Gastrocnemius medialis (tissue), 4 donors: ENCODE results near the gene HES4. TPM values are rescaled to one million over a fixed set of nuclear protein-coding genes. Genes with fewer than 3 reads are reported as not detected.

Experiments used
- ATAC-seq, 2 donors: fragments of 150-250 bp; one replicate each; pipeline ENCODE4 v1.9.1; 2016
- DNase-seq, 2 donors: peaks; one replicate each; pipeline ENCODE4 v3.0.0-alpha.2; 2019
- H3K27ac ChIP-seq, 4 donors: fragments of 200-600 bp; sonication (generic); 1 replicate in 1 of 4; 2 replicates in 3 of 4; pipeline ENCODE4 v1.5.1; 2016 to 2018; ENCODE audit warnings: mild to moderate bottlenecking in 2 of 4, moderate library complexity in 1 of 4
- H3K27me3 ChIP-seq, 3 donors: fragments of 200-600 bp; sonication (generic) in 2 of 3; 1 replicate in 1 of 3; 2 replicates in 2 of 3; pipeline versions ENCODE4 v1.5.1 to v1.6.0; 2016 to 2019; ENCODE audit warnings: mild to moderate bottlenecking in 1 of 3, moderate library complexity in 1 of 3
- H3K36me3 ChIP-seq, 2 donors: fragments of 200-600 bp; sonication (generic) in 1 of 2; one replicate each; pipeline ENCODE4 v1.5.1; 2017 to 2018
- H3K4me1 ChIP-seq, 2 donors: fragments of 200-600 bp; sonication (generic) in 1 of 2; one replicate each; pipeline ENCODE4 v1.5.1; 2016 to 2017; ENCODE audit warnings: mild to moderate bottlenecking in 2 of 2
- H3K4me3 ChIP-seq, 4 donors: fragments of 200-600 bp; sonication (generic) in 3 of 4; 1 replicate in 1 of 4; 2 replicates in 3 of 4; pipeline ENCODE4 v1.5.1; 2016 to 2019; ENCODE audit warnings: mild to moderate bottlenecking in 2 of 4
- H3K9me3 ChIP-seq, 3 donors: fragments of 200-600 bp; sonication (generic) in 2 of 3; 1 replicate in 1 of 3; 2 replicates in 2 of 3; pipeline ENCODE4 v1.5.1; 2016 to 2019
- POLR2A ChIP-seq, 2 donors: fragments of 450-650 bp; IDR thresholded peaks; one replicate each; pipeline ENCODE4 v1.6.1; 2017; ENCODE audit warnings: antibody characterized with exemption in 2 of 2, mild to moderate bottlenecking in 2 of 2, moderate library complexity in 2 of 2
- in situ Hi-C, 4 donors: fragments of 200-750 bp; cut with MboI; loops; one replicate each; pipeline versions ENCODE4 v1.15.0 to v1.8.0; 2017; ENCODE audit warnings: low sequenced_read_pairs in 4 of 4
- intact Hi-C: fragments of 100-400 bp; cut with DNase I; formaldehyde crosslinking; loops from one replicate; pipeline ENCODE4 v1.15.1; 2023; ENCODE audit warnings: low total_unique reads
- total RNA-seq, 4 donors: library from RNA; depleted of rRNA; stranded (reverse); fragments of >200 nt; gene quantifications; one replicate each; pipeline versions ENCODE4 v1.1.0 to v1.2.3, GENCODE V29; 2016
- TF ChIP-seq, protein P1 (sequence below), 5 experiments: fragments of 450-650 bp in 3 of 5; fragments of 200-600 bp in 2 of 5; sonication (generic) in 2 of 5; IDR thresholded peaks in 4 of 5; conservative IDR thresholded peaks in 1 of 5; 1 replicate in 4 of 5; 2 replicates in 1 of 5; pipeline ENCODE4 v1.5.1; 2016 to 2019; ENCODE audit warnings: antibody characterized with exemption in 5 of 5, mild to moderate bottlenecking in 3 of 5, moderate library complexity in 3 of 5

The HES4 gene
- total RNA-seq, 4 donors from 2014 or later, result 6.4 to 17.4 (median 9.5) TPM

DNA sequence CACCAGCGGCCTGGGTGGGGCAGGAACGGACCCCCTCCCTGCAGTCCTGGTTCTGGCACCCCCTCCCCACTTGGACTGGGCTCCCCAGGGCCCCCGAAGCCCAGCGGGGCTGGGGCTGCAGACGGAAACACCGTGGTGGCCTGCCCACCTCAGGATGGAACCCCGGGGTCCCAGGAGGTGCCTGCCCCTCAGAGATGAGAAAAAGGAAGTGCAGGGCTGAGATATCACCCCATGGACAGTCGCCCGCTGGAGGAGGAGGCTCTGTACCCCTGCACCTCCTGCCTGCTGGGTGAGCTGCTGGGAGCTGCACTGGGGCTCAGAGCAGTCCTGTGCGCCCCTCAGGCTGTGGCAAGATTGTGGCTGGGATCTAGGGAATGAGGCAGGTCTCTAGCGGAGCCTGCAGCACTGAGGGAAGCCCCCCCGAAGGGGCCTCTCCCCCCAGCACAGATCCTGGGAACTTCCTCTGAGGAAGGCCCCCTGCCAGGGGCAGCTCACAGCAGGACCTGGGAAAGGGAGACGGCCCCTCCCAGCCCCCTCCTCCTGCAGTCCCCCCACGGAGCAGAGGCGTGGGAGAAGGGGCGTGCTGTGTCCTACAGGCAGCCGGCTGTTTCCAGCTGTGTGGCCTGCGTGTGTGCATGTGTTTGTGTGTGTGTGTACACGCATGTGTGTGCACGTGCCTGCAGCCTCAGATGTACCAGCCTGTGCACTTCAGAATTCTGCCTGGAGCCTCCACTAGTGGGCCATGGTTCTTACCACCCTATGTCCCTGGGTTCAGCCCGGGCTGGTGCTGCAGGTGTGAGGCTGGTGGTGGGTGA lies 26.9 kb upstream of the HES4 start:
- no peaks in the 10 kb centered on the region for H3K36me3 ChIP-seq
- H3K27me3 ChIP-seq, result no peaks in the 10 kb centered on the region
- in situ Hi-C loops (no loop called here), intact Hi-C loops (no loop called here)
- no peak for TF ChIP-seq POLR2A (IDR thresholded peaks at IDR 0.05)
- TF ChIP-seq, protein P1, sequence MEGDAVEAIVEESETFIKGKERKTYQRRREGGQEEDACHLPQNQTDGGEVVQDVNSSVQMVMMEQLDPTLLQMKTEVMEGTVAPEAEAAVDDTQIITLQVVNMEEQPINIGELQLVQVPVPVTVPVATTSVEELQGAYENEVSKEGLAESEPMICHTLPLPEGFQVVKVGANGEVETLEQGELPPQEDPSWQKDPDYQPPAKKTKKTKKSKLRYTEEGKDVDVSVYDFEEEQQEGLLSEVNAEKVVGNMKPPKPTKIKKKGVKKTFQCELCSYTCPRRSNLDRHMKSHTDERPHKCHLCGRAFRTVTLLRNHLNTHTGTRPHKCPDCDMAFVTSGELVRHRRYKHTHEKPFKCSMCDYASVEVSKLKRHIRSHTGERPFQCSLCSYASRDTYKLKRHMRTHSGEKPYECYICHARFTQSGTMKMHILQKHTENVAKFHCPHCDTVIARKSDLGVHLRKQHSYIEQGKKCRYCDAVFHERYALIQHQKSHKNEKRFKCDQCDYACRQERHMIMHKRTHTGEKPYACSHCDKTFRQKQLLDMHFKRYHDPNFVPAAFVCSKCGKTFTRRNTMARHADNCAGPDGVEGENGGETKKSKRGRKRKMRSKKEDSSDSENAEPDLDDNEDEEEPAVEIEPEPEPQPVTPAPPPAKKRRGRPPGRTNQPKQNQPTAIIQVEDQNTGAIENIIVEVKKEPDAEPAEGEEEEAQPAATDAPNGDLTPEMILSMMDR (IDR thresholded peaks at IDR 0.05 in 4 of 5, conservative IDR thresholded peaks at IDR 0.05 in 1 of 5), result no peak
- ATAC-seq (no peak), DNase-seq (no peak)
- no peak overlapping the region for H3K27ac ChIP-seq
- H3K4me1 ChIP-seq, result no peaks in the 10 kb centered on the region
- H3K4me3 ChIP-seq, result no peak overlapping the region
- H3K9me3 ChIP-seq, result no peaks in the 10 kb centered on the region

DNA sequence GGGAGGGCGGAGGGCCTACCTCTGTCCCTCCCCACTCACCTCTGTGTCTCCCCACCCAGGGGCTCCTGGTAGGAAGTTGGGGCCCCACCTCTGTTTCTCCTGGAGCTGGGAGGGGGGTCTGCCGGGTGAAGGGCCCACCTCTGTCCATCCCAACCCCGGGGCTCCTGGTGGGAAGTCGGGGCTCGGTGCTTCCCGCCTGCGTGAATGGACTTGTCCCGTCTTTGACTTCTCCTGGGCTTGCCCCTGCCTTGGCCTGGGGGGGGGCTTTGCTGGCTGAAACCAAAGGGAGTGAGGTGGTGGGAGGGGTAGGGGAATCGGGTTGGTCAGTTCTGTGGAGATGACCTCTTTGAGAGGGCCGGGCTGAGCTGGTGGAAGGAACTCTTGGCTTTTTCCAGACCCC lies 25.8 kb upstream of the HES4 start:
- no peaks in the 10 kb centered on the region for H3K9me3 ChIP-seq
- intact Hi-C loops, result no loop called here
- TF ChIP-seq, protein P1 (IDR thresholded peaks at IDR 0.05 in 4 of 5, conservative IDR thresholded peaks at IDR 0.05 in 1 of 5), result no peak
- no peak for TF ChIP-seq POLR2A (IDR thresholded peaks at IDR 0.05)
- no peak for ATAC-seq
- peaks cover 0 to 5% of the 10 kb centered on the region in 2 donors for H3K4me1 ChIP-seq
- H3K27ac ChIP-seq, result no peak overlapping the region
- no peak overlapping the region for H3K4me3 ChIP-seq
- H3K36me3 ChIP-seq, result no peaks in the 10 kb centered on the region
- peaks cover 2 to 8% (median 8%) of the 10 kb centered on the region in 3 donors for H3K27me3 ChIP-seq
- in situ Hi-C loops, result no loop called here
- no peak for DNase-seq

DNA sequence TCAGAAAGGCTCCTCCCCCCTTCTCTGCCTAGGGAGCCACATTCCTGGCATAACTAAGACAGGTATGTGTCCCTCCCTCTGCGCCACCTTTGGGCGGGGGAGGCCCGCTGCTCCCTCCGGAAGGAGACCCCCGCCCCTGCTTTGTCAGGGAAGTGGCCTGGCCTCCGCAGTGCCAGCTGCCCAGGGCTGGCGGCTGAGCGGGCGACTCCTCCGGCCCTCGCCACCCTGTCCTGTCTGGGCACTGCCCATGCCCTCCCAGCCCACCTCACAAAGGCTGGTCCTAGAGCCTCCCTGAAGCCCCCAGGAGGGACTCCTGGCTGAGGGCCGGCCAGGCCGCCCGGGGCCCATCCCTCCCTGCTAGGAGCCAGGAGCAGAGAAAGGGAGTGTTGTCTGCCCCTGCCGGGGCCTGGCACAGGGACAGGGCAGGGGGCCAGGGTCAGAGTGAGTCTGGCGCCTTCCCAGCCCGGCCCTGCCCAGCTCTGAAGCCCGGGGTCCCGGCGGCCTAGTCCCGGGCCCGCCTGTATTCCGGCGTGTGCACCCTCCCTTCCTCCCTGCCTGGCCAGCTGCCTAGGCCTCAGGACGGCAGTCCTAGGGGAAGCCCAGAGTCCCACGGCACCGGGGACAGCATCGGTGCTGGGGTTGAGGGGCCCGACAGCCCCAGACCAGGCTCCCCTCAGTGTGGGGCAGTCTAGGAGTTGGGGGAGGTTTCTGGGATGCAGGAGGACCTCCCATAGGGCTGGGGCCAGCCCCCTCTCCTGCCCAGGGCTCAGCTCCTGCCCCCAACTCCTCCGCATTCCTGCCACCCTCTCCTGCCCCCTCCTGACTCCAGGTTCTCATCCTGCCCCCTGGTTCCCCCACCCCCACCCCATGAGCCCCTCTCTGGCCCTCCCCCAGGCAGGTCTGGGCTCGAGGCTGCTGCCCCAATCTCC lies 25.1 kb upstream of the HES4 start:
- TF ChIP-seq, protein P1 (IDR thresholded peaks at IDR 0.05 in 4 of 5, conservative IDR thresholded peaks at IDR 0.05 in 1 of 5), result no peak
- TF ChIP-seq POLR2A (IDR thresholded peaks at IDR 0.05), result no peak
- DNase-seq (no peak), ATAC-seq (no peak)
- Histone ChIP-seq H3K9me3 (no peaks in the 10 kb centered on the region), H3K4me1 (peaks cover 0 to 9% of the 10 kb centered on the region in 2 donors), H3K27ac (no peak overlapping the region), H3K36me3 (no peaks in the 10 kb centered on the region), H3K27me3 (peaks cover 6 to 10% (median 10%) of the 10 kb centered on the region in 3 donors), H3K4me3 (no peak overlapping the region)
- intact Hi-C loops (no loop called here), in situ Hi-C loops (no loop called here)

DNA sequence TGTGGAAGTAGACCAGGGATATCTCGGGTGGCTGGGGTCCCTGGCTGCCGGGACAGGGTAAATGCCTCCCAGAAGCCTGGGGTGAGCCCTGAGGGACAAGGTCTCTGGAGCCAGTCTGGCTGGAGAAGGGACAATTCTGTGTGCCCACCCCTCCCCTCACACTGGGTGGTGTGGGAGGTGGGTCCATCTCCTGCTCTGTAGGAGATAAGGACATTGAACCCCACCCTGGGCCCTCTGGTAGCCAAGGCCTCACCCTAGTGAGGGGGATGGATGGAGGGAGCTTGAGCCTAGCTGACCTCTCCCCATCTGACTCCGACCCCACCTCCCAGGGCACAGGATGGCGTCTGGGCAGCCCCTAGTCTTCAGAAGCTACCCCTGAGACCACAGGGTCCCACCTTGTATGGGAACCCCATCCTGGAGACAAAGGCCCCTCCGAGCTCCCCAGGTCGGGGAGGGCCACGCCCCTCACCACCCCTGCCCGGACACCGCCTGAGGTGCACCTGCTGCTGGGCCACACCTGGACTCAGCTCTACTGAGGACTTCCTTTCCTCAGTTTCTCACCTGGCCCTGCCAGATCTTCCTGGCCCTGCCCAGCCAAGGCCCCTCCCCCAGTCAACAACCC lies 24.4 kb upstream of the HES4 start:
- intact Hi-C loops (no loop called here), in situ Hi-C loops (no loop called here)
- Histone ChIP-seq H3K27me3 (peaks cover 6 to 10% (median 10%) of the 10 kb centered on the region in 3 donors), H3K4me3 (no peak overlapping the region), H3K4me1 (peaks cover 0 to 9% of the 10 kb centered on the region in 2 donors), H3K27ac (no peak overlapping the region), H3K36me3 (no peaks in the 10 kb centered on the region), H3K9me3 (no peaks in the 10 kb centered on the region)
- no peak for DNase-seq
- ATAC-seq, result no peak
- TF ChIP-seq, protein P1 (IDR thresholded peaks at IDR 0.05 in 4 of 5, conservative IDR thresholded peaks at IDR 0.05 in 1 of 5), result no peak
- no peak for TF ChIP-seq POLR2A (IDR thresholded peaks at IDR 0.05)
